GM10847 (cell line): Measurements from ENCODE around the gene ZDHHC14.

Experiments
- POLR2A ChIP-seq: IDR thresholded peaks from 2 replicates; pipeline ENCODE4 v1.6.1; 2011; ENCODE audit not compliant: insufficient read length; ENCODE audit errors: extremely low read depth

ZDHHC14 gene

GRCh38 chr6:157668009-157668401, 287.0 kb downstream of the ZDHHC14 start:
- TF ChIP-seq POLR2A, result no peak

GRCh38 chr6:157668713-157669112, 287.7 kb downstream of the ZDHHC14 start:
- no peak for TF ChIP-seq POLR2A

GRCh38 chr6:157669323-157669722, 288.3 kb downstream of the ZDHHC14 start:
- no peak for TF ChIP-seq POLR2A

GRCh38 chr6:157669747-157670216, 288.8 kb downstream of the ZDHHC14 start:
- no peak for TF ChIP-seq POLR2A

GRCh38 chr6:157670466-157671186, 289.6 kb downstream of the ZDHHC14 start:
- no peak for TF ChIP-seq POLR2A

- TF ChIP-seq POLR2A, result no peak
Observed at GRCh38 chr6:157672726-157673412, 291.9 kb downstream of the ZDHHC14 start.

- no peak for TF ChIP-seq POLR2A
Observed at GRCh38 chr6:157673596-157673995, 292.6 kb downstream of the ZDHHC14 start.

- TF ChIP-seq POLR2A, result no peak
Observed at GRCh38 chr6:157674061-157674460, 293.1 kb downstream of the ZDHHC14 start.

- TF ChIP-seq POLR2A, result no peak
Observed at GRCh38 chr6:157675831-157676230, 294.8 kb downstream of the ZDHHC14 start.

- TF ChIP-seq POLR2A, result no peak
Observed at GRCh38 chr6:157676241-157676640, 295.3 kb downstream of the ZDHHC14 start.

GRCh38 chr6:157677235-157677634, 296.2 kb downstream of the ZDHHC14 start:
- TF ChIP-seq POLR2A, result no peak

GRCh38 chr6:157679605-157680580, 298.9 kb downstream of the ZDHHC14 start:
- no peak for TF ChIP-seq POLR2A

- TF ChIP-seq POLR2A, result no peak
Observed at GRCh38 chr6:157681041-157681650, 300.2 kb downstream of the ZDHHC14 start.

GRCh38 chr6:157682856-157683481, 302.0 kb downstream of the ZDHHC14 start:
- no peak for TF ChIP-seq POLR2A
